A375 (cell line): Measurements from ENCODE around the gene TLE2. TPM values are rescaled to one million over a fixed set of nuclear protein-coding genes. Genes with fewer than 3 reads are reported as not detected.

Experiments used
- total RNA-seq: library from RNA; depleted of rRNA; stranded (reverse); fragments of >200 nt; shearing (Covaris generic); gene quantifications from 2 replicates; pipeline ENCODE4 v1.2.3, GENCODE V29; 2014; rRNA removed

Gene TLE2
- 1.0 and 6.4 TPM in 2 replicates for total RNA-seq

DNA sequence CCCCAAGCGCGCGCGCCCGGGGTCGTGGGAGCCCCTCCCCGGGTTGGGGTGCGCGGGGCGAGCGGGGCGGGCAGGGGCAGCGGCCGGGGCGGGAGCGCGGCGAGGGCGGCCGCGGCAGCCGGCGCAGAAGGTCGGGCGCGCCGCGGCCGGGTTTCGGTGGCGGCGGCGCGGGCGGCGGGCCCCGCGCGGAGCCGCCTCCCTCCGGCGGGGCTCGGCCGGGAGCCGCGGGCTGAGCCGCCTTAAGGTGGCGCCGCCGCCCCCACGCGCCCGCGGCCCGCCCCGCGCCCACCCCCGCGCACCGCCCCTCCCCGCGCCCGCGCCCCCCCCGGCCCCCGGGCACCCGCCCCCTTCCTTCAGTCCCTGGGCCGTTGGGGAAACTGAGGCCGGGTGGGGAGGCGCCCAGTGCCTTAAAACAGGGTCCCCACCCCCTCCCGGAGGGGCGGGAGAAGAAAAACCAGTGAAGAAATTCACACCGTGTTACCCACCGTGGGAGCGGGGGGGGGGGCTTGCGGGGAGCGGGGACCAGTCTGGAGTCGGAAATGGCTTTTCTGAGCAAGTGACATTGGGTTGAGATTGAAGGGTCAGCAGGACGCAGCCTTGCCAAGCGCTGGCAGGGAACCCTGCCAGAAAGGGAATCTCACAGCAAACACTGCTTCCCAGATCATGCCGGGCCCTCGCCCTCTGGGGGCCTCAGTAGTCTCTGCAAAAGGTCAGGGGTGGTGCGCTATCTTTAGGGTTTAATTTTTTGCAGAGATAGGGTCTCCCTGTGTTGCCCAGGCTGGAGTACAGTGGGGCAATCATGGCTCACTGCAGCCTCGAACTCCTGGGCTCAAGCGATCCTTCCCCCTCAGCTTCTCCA, at the start of gene TLE2:
Gene TLE2 (minus strand): TSS at position 216 of the 859 bp plus-strand sequence. CDS start 376 bp downstream, outside the sequence.

DNA sequence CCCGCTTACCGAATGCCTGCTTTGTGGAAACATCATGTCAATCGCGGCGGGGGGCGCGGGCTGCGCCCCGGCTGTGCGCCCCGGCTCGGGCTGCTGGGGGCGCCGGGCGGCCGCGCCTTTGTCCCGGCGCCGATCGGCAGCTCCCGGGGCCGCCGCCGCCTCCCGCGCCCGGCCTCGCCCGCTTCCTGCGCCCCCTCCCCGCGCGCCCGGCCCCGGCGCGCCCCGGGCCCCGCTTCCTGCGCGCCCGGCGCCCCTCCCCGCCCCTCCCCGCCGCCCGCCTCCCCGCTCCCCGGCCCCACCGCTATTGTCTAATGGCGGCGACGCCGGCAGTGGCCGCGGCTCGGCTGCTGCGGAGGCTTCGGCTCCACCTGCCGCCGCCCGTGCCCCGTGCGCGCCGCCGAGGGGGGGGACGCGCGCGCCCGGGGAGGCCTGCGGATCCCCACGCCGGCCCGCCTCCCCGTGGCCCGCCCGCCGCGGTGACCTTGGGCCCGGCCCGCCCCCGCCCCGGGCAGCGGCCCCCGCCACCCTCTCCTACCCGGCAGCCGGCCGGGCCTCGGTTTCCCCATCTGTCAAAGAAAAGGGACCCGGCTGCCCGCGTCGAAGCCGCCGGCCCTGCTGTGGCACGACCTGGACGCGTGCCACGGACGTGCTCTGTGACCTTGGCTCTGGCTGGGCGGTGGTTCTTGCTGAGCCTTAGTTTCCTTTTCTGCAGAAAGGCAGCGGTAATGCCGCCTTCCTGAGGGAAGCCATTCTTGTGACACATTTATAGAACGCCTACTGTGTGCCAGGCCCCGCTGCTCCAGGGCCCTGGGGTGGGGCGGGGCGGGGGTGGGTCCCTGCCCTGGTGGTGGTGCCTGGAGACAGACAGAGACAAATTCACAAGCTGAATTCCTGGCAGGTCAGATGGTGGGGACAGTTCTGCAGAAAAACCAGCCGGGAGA, 33.4 kb upstream of the TLE2 start, which contains the start of gene TLE5:
Gene TLE5 (minus strand): TSS at position 331 of the 941 bp plus-strand sequence. CDS start 295 bp downstream, at position 36.

DNA sequence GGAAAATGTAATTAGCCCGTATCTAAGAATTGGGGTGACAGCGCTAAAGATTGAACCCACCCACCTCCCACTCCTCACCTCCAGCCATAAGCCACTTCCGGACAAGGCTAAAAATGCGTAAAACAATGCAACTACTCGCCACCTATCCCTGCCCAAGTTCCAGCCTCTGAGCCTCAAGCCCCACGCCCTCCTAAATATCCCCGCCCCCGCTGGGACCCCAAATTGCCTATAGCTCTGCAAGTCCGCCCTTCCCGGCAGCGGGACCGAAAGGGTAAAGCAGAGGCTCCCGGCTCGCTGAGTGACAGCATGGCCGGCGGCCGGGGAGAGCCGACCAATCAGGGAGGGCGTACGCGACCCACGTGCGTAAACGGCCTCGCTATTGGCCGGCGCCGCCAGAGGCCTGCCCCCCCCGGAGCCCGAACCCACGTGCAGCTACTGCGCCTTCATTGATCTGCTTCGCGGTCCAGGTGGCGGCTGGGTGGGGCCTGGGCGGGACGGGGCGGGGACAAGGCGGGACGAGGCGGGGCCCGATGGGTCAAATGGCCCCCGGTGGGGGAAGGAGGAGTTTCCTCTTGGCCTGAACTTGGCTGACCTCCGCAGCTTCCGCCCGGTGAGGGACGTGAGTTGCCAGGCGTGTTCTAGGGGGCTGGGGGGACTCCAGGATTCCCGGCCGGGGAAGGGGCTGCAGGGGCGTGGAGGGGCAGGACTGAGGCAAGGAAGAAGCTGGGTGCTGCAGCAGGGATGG, 51.9 kb downstream of the TLE2 start, which contains the start of gene TLE6:
Gene TLE6 (plus strand): TSS at position 564 of the 745 bp plus-strand sequence. CDS start 670 bp downstream, outside the sequence.

Other genes with a start within 250 kb of the TLE2 start
- gene SGTA, start 246.0 kb downstream of the TLE2 start, total RNA-seq: 57.8 and 63.6 TPM in 2 replicates
- gene THOP1, start 243.8 kb downstream of the TLE2 start, total RNA-seq: 138 and 190 TPM in 2 replicates
- 2.1 and 2.3 TPM in 2 replicates for gene ZNF554, start 209.4 kb downstream of the TLE2 start, total RNA-seq
- gene ZNF555, start 187.8 kb downstream of the TLE2 start, total RNA-seq: 0.13 and 0.30 TPM in 2 replicates
- 0.83 and 1.3 TPM in 2 replicates for gene ZNF556, start 161.9 kb downstream of the TLE2 start, total RNA-seq
- gene ZNF57, start 128.4 kb downstream of the TLE2 start, total RNA-seq: 2.5 and 3.7 TPM in 2 replicates
- gene ZNF77, start 84.3 kb downstream of the TLE2 start, total RNA-seq: 0.53 and 2.5 TPM in 2 replicates
- gene TLE6, start 51.7 kb downstream of the TLE2 start, total RNA-seq: 1.4 and 1.5 TPM in 2 replicates
- gene TLE5, start 33.2 kb upstream of the TLE2 start, total RNA-seq: 311 and 354 TPM in 2 replicates
- 36.3 and 36.4 TPM in 2 replicates for gene GNA11, start 65.1 kb upstream of the TLE2 start, total RNA-seq
- gene GNA15, start 106.8 kb upstream of the TLE2 start, total RNA-seq: not detected in 2 replicates
- 5.3 and 9.9 TPM in 2 replicates for gene S1PR4, start 149.5 kb upstream of the TLE2 start, total RNA-seq
- 67.4 and 75.8 TPM in 2 replicates for gene NCLN, start 156.7 kb upstream of the TLE2 start, total RNA-seq
- not detected in 2 replicates for gene CELF5, start 195.4 kb upstream of the TLE2 start, total RNA-seq